ENCODE results near the gene ZNF148.
A peak's percentile ranks its signal among the peaks of the same experiment; 100 is the strongest.
"Not testable (repeated sequence)": the region's sequence is repeated elsewhere in the genome, so short reads cannot be mapped to it uniquely, and the experiment has no call there.

Gene ZNF148

GRCh38 chr3:125367403-125368230 lies 7.5 kb downstream of the ZNF148 start:
- no peak for DNase-seq

GRCh38 chr3:125366132-125366531 lies 9.0 kb downstream of the ZNF148 start:
- DNase-seq = no peak

- no peak for DNase-seq
These were observed 15.4 kb downstream of the ZNF148 start for GRCh38 chr3:125359700-125360099.

GRCh38 chr3:125358923-125359322 lies 16.2 kb downstream of the ZNF148 start:
- no peak for DNase-seq

- DNase-seq = no peak
These were observed 17.3 kb downstream of the ZNF148 start for GRCh38 chr3:125357837-125358236.

- peak; percentile 51 for DNase-seq
These were observed 18.0 kb downstream of the ZNF148 start for GRCh38 chr3:125357032-125357658.

- no peak for DNase-seq
These were observed 18.7 kb downstream of the ZNF148 start for GRCh38 chr3:125356140-125357026.

GRCh38 chr3:125353659-125354058 lies 21.5 kb downstream of the ZNF148 start:
- no peak for DNase-seq

GRCh38 chr3:125353128-125353527 lies 22.0 kb downstream of the ZNF148 start:
- no peak for DNase-seq

- DNase-seq = peak; percentile 43
These were observed 23.2 kb downstream of the ZNF148 start for GRCh38 chr3:125351814-125352456.

- no peak for DNase-seq
These were observed 24.0 kb downstream of the ZNF148 start for GRCh38 chr3:125351152-125351551.

- DNase-seq = no peak
These were observed 24.5 kb downstream of the ZNF148 start for GRCh38 chr3:125350597-125350996.

- no peak for DNase-seq
These were observed 25.5 kb downstream of the ZNF148 start for GRCh38 chr3:125349556-125350165.

GRCh38 chr3:125349055-125349454 lies 26.1 kb downstream of the ZNF148 start:
- DNase-seq = no peak

GRCh38 chr3:125343367-125343766 lies 31.8 kb downstream of the ZNF148 start:
- not testable (repeated sequence) for DNase-seq

GRCh38 chr3:125340121-125340520 lies 35.0 kb downstream of the ZNF148 start:
- DNase-seq = no peak

- DNase-seq = peak; percentile 10
These were observed 37.6 kb downstream of the ZNF148 start for GRCh38 chr3:125337506-125337905.

- no peak for DNase-seq
These were observed 40.2 kb downstream of the ZNF148 start for GRCh38 chr3:125334675-125335560.

- DNase-seq = no peak
These were observed 42.6 kb downstream of the ZNF148 start for GRCh38 chr3:125332504-125332903.

GRCh38 chr3:125331243-125331642 lies 43.9 kb downstream of the ZNF148 start:
- DNase-seq = no peak

- DNase-seq = no peak
These were observed 48.2 kb downstream of the ZNF148 start for GRCh38 chr3:125326957-125327356.

All from activated CD4-positive, alpha-beta T cell treated with anti-CD3 and anti-CD28 coated beads, Interleukin-10, Interleukin-2, amounts not matched to agents 100 ng/mL and 50 ng/mL, durations not matched to agents 16 hours and 8 hours (primary cell).